CD4-positive, alpha-beta T cell treated with Interleukin-10 for 1 hour (primary cell): ENCODE data around the gene PYHIN1.

Source experiments
- DNase-seq: peaks from one replicate; pipeline ENCODE4 v3.0.0-alpha.2; 2020

The PYHIN1 gene

GRCh38 chr1:158931055-158931737 lies at the start of gene PYHIN1:
Gene PYHIN1 (plus strand): TSS chr1:158931552. CDS start chr1:158936911, 5,359 bp downstream.
- peak; percentile 65 for DNase-seq

GRCh38 chr1:158893654-158894053 lies 37.7 kb upstream of the PYHIN1 start:
- no peak for DNase-seq

- DNase-seq, result no peak
Observed at GRCh38 chr1:158898722-158899121, 32.6 kb upstream of the PYHIN1 start.

DNA sequence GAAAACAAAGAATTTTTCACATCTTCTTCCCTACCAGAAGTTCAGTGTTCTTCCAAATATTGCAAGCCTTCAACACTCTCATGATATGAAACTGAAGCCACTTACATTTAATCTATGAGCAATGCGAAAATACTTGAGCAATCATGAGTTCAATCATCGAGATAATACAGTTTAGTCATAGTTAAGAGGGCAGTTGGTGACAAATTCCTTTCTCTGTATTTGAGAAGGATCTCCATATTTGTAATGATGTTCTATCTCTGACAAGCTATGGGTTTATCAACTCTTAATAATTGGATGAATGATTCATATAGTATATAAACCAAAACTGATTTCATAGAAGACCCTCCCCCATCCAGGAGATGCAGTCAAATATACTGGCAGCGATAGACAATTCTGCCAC lies 29.7 kb upstream of the PYHIN1 start:
- DNase-seq, result no peak

GRCh38 chr1:158916085-158916484 lies 15.3 kb upstream of the PYHIN1 start:
- no peak for DNase-seq

GRCh38 chr1:158924677-158925076 lies 6.7 kb upstream of the PYHIN1 start:
- DNase-seq, result peak; percentile 27

DNA sequence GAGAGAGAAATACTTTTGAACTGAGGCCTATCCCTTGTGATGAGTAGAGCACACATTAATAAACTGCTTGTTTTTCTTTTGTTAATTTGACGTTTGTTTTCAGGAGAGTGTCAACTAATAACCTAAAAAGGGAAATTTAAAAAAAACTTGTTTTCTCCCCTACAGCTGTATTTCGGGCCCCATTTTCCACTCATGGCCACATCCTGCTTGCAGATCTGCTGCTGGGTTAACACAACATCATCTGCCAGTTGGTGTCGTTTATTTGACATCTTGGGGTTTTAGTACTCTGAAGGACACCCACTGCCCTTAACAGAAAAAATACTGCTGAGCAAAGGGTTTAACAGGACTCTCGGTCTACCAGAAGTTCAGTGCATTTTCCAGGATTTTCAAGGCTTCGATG lies 848 bp upstream of the PYHIN1 start:
- DNase-seq, result peak; percentile 73

- peak; percentile 40 for DNase-seq
Observed at GRCh38 chr1:158932171-158932570, 819 bp downstream of the PYHIN1 start.

GRCh38 chr1:158933621-158934020 lies 2.3 kb downstream of the PYHIN1 start:
- DNase-seq, result peak; percentile 40

GRCh38 chr1:158939180-158939579 lies 7.8 kb downstream of the PYHIN1 start:
- no peak for DNase-seq

DNA sequence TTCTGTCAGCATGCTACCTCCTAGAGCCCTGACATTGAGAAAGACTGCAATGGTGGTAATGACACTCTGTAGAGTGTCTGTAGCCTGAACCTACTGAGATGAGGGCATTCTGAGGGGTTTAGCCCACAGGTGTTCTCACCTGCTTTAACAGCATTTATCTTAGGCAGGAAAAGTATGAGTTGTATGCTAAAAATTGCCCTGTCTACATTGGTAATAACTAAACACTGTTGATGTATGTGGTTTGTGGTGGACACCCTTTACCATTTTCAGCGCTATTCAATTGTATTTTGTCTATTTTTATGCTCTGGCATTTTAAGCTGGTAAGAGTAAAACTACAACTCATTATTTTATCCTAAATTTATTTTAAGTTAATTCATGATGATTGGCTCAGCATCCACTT lies 10.0 kb downstream of the PYHIN1 start:
- no peak for DNase-seq

DNA sequence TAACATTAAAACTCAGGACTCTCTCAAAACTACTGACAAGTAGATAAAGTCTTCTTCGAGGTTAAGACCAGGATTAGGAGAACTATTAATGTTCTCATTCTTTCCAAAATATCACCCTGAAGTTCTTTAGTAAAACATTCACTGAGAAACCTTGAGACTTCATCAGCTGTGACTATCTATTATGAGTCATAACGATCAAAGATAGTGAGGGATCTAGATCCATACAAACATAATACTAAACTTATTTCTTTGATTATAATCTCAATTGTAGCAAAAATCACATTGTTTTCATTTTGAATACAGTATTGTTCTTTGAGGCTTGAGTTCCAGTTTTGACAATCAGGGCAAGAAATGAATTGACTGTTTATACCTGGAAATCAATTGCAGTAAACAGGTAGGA lies 11.1 kb downstream of the PYHIN1 start:
- DNase-seq, result no peak

DNA sequence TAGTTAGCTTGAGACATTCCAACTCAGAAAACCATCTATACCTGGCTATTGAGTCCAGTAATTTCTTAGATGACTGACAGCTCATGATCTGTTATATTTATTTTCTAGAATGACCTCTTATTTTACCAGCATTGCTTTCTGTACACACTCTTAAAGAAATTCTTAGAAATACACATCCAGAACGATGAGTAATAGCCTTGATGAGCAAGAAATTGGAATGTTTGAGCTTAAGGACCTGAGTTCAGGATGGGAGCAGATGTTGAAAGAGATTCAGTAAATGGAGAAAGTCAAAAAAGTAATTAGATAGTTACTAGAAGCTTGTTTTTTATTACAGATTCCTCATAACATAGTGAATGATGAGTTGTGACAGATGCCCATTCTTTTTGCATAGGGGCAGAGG lies 11.7 kb downstream of the PYHIN1 start:
- DNase-seq, result no peak

DNA sequence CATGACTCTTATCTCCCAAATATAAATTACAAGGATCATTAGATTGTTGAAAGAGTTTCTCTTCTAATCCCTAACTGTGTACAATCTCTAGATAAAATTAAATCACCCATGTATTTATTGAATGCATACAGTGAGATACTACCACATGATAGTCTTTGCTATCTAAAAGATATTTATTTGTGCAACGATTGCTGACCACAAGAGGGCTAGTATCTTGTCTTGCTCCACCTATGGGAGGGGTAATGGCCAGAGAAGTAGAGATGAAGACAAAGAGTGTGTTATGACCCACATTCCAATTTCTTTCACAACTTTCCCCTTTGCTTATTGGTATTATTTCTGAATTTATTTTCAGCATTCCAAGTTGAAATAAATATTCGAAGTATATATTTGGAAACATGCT lies 13.7 kb downstream of the PYHIN1 start:
- no peak for DNase-seq

DNA sequence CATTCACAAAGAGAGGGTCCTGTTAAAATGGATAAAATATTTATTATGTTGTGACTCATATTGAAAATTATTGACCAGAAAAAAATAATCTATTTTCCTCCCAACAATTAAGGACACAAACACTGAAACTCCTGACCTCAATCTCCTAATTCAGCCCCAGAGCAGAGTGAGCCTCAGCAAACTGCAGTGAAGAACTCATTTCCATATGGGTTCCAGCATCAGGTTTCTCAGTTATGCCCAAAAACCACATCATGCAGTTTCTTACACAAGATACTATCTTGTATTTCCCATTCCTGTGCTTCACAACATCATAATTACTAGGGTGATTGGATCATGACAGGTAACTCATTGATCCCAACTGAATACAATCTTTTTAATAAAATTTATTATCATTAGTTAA lies 15.4 kb downstream of the PYHIN1 start:
- DNase-seq, result no peak

DNA sequence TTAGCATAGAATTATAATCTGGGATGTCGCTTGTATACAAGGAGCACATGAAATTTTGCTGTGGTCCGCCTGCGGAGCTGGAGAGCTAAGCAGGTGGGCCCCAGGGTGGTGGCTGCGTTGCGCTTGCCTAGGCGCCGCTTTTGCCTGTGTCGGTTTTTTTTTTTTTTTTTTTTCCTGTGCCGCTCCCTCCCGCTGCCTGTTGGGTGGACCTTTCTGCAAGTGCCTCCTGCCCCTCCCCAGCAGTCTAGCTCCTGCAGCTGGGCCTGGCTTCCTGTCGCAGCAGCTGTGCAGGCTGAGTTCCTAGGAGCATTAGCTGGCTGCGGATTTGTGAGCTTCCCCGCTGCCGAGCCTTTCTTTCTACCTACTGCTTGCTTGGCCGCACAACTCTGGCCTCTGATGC lies 20.6 kb downstream of the PYHIN1 start:
- no peak for DNase-seq

DNA sequence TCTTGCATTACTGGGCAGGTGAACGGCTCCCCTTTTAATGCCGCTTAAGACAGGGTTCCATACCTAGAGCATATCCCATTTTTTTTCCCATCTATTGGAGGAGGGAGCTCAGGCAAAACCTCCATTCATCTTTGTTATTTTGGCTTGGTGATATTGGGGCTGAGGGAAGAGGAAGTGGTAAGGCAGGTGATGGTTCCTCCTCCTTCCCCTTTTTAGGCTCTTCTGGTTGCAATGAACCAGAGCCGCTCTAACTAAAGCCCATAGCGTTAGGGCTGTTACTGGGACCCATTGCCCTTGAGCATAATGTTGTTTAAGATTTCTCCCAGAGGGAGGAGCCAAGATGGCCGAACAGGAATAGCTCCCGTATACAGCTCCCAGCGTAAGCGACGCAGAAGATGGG lies 21.1 kb downstream of the PYHIN1 start:
- no peak for DNase-seq

- no peak for DNase-seq
Observed at GRCh38 chr1:158961178-158961577, 29.8 kb downstream of the PYHIN1 start.

GRCh38 chr1:158962983-158963382 lies 31.6 kb downstream of the PYHIN1 start:
- DNase-seq, result no peak

DNA sequence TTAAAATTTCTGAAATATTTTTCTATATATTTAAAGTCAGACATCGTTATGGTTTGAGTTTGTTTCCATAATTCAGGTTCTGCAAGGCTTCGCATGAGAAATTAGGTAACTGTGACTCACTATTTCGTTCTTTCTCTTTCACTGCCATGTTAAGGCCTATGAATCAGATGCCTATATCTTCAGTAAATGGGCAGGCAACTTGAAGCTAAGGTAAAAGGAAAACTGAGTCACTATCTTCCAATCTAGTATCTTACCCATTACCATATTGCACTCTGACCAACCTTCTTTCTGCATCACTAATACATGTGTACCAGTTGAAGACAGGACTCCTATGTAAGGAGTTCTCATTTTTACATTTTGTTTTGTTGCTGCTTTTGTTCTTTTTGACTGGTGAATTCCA lies 37.8 kb downstream of the PYHIN1 start:
- no peak for DNase-seq

DNA sequence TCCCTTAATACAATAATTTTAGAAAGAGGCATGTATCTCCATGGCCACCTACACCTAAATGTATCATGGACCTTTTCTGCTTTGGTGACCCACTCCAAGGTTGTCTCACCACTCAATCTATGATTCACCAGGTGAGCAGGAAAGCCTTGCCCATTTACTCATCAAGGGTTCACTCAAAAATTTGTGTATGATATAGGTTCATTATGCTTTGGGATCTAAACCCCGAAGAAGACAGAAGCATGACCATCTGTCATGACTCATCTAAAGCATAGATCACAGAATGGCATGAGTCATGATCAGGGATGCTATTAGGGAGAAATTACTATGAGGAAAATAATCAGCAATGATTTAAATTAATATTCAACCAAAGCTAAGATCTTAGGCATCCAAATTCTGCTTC lies 38.5 kb downstream of the PYHIN1 start:
- DNase-seq, result no peak

- DNase-seq, result peak; percentile 19
Observed at GRCh38 chr1:158972841-158973240, 41.5 kb downstream of the PYHIN1 start.

- no peak for DNase-seq
Observed at GRCh38 chr1:158976219-158976618, 44.9 kb downstream of the PYHIN1 start.

DNA sequence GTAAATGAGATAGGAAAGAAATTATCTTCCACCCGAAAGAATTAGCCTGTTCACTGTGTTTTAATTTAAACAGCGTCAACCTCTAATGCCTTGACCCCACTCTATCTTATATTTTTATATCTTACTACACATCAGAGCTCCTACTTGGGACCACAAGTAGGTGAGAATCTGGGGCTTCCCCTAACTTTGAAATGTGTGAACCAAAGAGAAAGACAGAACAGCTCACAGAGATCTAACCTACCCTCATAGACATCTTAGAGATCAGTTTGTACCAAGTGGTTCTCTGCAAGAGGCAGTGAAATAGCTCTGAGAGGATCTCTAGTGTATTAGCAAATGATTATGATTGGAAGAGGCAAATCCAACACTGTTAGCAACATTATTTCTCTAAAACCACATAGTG lies 47.4 kb downstream of the PYHIN1 start:
- DNase-seq, result peak; percentile 38

DNA sequence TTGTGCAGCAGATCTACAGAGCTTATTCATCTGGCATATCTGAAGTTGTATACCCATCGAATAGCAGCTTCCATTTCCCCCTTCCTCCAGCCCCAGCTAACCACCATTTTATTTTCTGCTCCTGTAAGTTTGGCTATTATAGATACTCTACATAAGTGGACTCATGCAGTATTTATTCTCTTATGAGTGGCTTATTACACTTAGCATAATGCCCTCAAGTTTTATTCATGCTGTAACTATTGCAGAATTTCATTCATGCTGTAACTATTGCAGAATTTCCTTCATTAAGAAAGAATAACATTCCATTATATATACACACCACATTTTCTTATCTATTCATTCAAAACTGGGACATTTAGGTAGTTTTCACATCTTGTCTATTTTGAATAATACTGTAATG lies 47.9 kb downstream of the PYHIN1 start:
- no peak for DNase-seq

GRCh38 chr1:158983235-158983634 lies 51.9 kb downstream of the PYHIN1 start:
- DNase-seq, result no peak
